Measurements from ENCODE around the gene SPRTN. TPM values are rescaled to one million over a fixed set of nuclear protein-coding genes. Genes with fewer than 3 reads are reported as not detected.

SPRTN gene
- total RNA-seq, 6 experiments from 2014 or later, result 3.3 to 6.4 (median 4.8) TPM

DNA sequence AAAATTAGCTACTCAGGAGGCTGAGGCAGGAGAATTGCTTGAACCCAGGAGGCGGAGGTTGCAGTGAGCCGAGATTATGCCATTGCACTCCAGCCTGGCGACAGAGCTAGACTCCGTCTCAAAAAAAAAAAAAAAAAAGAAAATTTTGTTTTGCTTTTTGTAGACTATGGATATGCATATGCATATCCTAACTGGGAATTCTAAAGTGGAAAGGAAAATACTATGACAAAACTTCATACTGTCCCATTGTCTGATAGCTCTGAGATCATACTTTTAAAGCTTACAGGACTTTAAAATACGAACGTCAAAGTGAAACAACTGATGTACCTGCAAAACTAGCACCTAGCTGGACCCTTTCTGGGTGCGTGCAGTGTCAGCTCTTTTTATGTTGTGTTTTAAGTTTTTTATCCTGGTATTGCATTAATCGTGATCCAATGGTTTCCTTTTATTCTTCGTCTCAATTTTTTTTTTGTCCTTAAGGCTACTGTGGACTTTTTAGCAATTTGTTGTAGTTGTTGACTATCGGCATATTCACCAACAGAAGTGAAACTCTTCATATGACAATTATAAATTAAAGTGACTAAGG is 19.2 kb downstream of the SPRTN start:
- 65% methylated on average over 10 of the region's 10 CpGs for WGBS (ENCODE audit: insufficient coverage, low coverage, low lambda C conversion rate, missing lambda C conversion rate)
- TF ChIP-seq, protein P1, sequence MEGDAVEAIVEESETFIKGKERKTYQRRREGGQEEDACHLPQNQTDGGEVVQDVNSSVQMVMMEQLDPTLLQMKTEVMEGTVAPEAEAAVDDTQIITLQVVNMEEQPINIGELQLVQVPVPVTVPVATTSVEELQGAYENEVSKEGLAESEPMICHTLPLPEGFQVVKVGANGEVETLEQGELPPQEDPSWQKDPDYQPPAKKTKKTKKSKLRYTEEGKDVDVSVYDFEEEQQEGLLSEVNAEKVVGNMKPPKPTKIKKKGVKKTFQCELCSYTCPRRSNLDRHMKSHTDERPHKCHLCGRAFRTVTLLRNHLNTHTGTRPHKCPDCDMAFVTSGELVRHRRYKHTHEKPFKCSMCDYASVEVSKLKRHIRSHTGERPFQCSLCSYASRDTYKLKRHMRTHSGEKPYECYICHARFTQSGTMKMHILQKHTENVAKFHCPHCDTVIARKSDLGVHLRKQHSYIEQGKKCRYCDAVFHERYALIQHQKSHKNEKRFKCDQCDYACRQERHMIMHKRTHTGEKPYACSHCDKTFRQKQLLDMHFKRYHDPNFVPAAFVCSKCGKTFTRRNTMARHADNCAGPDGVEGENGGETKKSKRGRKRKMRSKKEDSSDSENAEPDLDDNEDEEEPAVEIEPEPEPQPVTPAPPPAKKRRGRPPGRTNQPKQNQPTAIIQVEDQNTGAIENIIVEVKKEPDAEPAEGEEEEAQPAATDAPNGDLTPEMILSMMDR (IDR thresholded peaks at IDR 0.05), result no peak
- no peak for TF ChIP-seq POLR2A (IDR thresholded peaks at IDR 0.05)
- Histone ChIP-seq H3K4me3 (no peak overlapping the region), H3K4me1 (peaks cover 0 to 6% (median 0%) of the 10 kb centered on the region in 4 donors), H3K27me3 (no peaks in the 10 kb centered on the region), H3K9me3 (no peaks in the 10 kb centered on the region), H3K27ac (no peak overlapping the region), H3K36me3 (peaks cover 0 to 7% (median 2%) of the 10 kb centered on the region in 4 donors)
- no peak for ATAC-seq
- intact Hi-C loops (cut with DNase I), result loop anchor here (5.0 to 10.0 kb wide), 2 partner anchors 230 to 238 kb away; no protein-coding TSS in a partner anchor
- no peak for DNase-seq

DNA sequence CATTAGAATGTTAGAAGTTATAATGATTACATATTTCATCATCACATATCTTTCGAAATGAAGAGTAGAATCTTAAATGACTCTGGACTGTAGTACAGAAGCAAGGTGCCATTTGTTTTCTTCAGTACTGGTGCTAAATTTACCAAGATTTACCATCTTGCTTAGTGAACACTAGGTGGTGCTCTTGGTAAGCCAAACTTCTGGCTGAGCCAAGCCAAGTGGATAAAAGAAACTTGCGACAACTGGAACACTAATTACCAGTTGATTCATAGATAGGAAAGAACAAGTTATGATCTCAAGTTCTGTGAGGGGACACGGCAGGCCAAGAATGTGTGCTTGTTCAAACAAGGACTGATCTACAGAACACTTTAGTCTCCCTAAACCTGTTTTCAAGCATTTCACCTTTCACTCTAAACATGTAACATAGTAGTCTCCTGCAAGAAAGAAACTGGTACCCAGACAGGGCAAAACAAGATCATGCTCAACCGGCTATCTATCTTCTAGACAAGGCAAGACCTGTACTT is 19.8 kb downstream of the SPRTN start:
- no peak for DNase-seq
- H3K4me1 ChIP-seq, result peaks cover 0 to 6% (median 0%) of the 10 kb centered on the region in 4 donors

DNA sequence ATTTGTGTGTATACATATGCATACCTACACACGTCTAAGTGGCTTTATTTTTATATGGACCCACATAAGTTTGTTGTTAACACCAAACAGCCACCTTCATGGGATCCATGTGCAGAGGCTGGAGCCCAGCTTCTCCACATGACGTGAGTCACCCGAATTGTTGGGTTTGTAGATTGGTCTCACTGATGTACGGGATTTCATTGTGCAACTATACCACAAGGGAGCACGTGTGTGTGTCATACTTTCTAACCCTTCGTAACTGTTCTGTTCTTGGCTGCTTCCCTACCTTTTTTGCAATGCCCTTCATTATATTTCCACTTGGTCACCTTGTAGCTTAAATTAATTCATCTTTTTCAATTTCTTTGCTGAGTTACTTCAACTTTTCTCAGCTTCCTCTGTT is 21.0 kb downstream of the SPRTN start:
- no peak for DNase-seq
- Histone ChIP-seq H3K27ac (no peak overlapping the region), H3K9me3 (no peaks in the 10 kb centered on the region), H3K36me3 (no peaks in the 10 kb centered on the region), H3K4me3 (no peak overlapping the region), H3K4me1 (peaks cover 0 to 6% (median 0%) of the 10 kb centered on the region in 4 donors), H3K27me3 (no peaks in the 10 kb centered on the region)
- intact Hi-C loops (cut with DNase I), result loop anchor here (5.0 to 10.0 kb wide), 2 partner anchors 228 to 236 kb away; no protein-coding TSS in a partner anchor
- TF ChIP-seq, protein P1 (IDR thresholded peaks at IDR 0.05), result no peak
- TF ChIP-seq POLR2A (IDR thresholded peaks at IDR 0.05), result no peak
- ATAC-seq, result peak in 1 of 4 donors; percentile 40
- 60% methylated on average over 6 of the region's 6 CpGs for whole genome bisulfite sequencing (ENCODE audit: insufficient coverage, low coverage, low lambda C conversion rate, missing lambda C conversion rate)

More for the DNA sequence above, 19.8 kb downstream of the SPRTN start:
- no peaks in the 10 kb centered on the region for H3K27me3 ChIP-seq
- H3K36me3 ChIP-seq, result peaks cover 0 to 3% (median under 1%) of the 10 kb centered on the region in 4 donors
- WGBS (ENCODE audit: insufficient coverage, low coverage, low lambda C conversion rate, missing lambda C conversion rate), result 8% methylated on average over 4 of the region's 4 CpGs
- peak; percentile 88 to 96 (median 94) for ATAC-seq
- intact Hi-C loops (cut with DNase I), result loop anchor here (5.0 to 10.0 kb wide), 2 partner anchors 229 to 237 kb away; no protein-coding TSS in a partner anchor
- H3K9me3 ChIP-seq, result no peaks in the 10 kb centered on the region
- H3K27ac ChIP-seq, result peak overlapping the region in 1 of 3 donors; percentile 19
- no peak overlapping the region for H3K4me3 ChIP-seq
- TF ChIP-seq, protein P1 (IDR thresholded peaks at IDR 0.05), result peak; percentile 76 to 94 (median 78)
- no peak for TF ChIP-seq POLR2A (IDR thresholded peaks at IDR 0.05)

DNA sequence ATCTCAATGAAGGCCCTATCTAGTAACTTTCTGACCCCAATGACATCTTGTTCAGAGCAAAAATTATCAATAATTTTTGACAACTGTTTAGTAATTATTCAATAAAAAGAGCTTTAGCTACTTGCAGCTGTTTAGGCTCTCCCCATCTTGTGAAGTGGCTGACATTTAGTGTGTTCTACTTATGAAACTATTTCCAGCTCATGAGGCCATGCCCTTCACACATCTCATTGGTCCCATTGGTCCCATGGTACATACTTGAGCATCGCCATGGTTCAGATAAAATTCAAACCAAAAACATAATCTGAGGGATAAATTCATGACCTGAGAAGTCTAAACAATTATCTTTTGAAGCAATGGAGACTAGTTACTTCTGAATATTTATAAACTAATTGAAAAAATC is 24.2 kb downstream of the SPRTN start:
- Histone ChIP-seq H3K36me3 (peaks cover 0 to 13% (median 3%) of the 10 kb centered on the region in 4 donors), H3K9me3 (no peaks in the 10 kb centered on the region), H3K4me1 (peaks cover 0 to 6% (median 0%) of the 10 kb centered on the region in 4 donors), H3K27ac (no peak overlapping the region), H3K4me3 (no peak overlapping the region), H3K27me3 (no peaks in the 10 kb centered on the region)
- DNase-seq (no peak), ATAC-seq (no peak)
- TF ChIP-seq POLR2A (IDR thresholded peaks at IDR 0.05), result no peak
- TF ChIP-seq, protein P1 (IDR thresholded peaks at IDR 0.05), result no peak
- 77% methylated on average over 1 of the region's 1 CpG for WGBS (ENCODE audit: insufficient coverage, low coverage, low lambda C conversion rate, missing lambda C conversion rate)
- intact Hi-C loops (cut with DNase I), result no loop called here

All from right lobe of liver (tissue), 6 donors.